GM20431 (cell line): ENCODE data around the gene TEAD1.
"Not testable (repeated sequence)": the region's sequence is repeated elsewhere in the genome, so short reads cannot be mapped to it uniquely, and the experiment has no call there.

Experiments
- in situ Hi-C: fragments of 300-500 bp; cut with MseI, MboI; formaldehyde crosslinking; loops from one replicate; pipeline ENCODE4 v1.15.0; 2020; ENCODE audit warnings: low sequenced_read_pairs; ENCODE audit not compliant: unreplicated experiment

The TEAD1 gene

GRCh38 chr11:12755510-12756453 lies 81.6 kb downstream of the TEAD1 start:
- in situ Hi-C loops = no loop called here

DNA sequence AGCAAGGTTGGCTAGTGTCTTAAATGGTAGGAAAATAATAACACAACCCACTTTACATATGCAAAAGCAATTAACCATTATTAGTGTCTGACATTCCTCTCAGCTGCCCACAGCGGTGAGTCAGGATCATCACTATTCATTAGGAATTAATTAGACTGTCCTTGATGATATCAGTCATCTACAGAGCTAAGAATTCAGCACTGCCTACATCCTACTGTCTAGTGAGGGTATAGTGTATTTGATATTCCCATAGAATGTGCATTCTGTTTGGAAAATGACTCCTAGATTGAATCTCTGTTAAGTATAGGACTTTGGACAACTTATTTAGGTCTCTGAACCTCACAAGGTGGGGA lies 82.2 kb downstream of the TEAD1 start:
- in situ Hi-C loops = no loop called here

GRCh38 chr11:12756867-12757266 lies 82.6 kb downstream of the TEAD1 start:
- in situ Hi-C loops = no loop called here

DNA sequence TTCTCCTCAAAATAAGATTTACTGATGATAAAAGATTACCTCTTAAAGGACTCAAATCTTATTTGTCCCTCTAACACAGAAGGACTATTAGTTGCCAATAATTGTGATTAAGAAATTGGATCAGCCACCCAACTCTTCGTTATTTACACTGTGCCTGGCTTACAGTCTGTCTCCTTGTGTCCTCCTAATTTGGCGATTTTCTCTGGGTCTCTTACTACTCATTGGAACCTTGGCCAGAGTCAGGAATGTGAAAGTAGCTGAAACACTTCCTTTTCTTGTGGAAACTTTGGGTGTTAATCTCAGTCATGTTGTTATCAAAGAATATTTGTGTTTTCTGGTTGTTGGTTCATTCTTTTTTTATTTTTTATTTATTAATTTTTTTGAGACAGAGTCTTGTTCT lies 83.2 kb downstream of the TEAD1 start:
- in situ Hi-C loops = no loop called here

DNA sequence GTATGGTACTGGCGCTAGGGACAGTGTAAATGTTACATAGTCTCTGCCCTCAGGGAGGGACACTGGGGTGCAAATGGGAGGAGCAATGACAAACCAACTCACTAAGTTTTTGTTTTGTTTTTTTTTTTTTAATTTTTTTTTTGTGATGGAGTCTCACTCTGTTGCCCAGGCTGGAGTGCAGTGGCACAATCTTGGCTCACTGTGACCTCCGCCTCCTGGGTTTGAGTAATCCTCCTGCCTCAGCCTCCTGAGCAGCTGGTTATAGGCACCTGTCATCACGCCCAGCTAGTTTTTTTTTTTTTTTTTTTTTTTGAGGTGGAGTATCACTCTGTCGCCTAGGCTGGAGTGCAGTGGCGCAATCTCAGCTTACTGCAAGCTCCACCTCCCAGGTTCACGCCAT lies 83.9 kb downstream of the TEAD1 start:
- in situ Hi-C loops = not testable (repeated sequence)

GRCh38 chr11:12761029-12761428 lies 86.8 kb downstream of the TEAD1 start:
- in situ Hi-C loops = no loop called here

- in situ Hi-C loops = no loop called here
Observed at GRCh38 chr11:12762278-12762677, 88.1 kb downstream of the TEAD1 start.

GRCh38 chr11:12762696-12763324 lies 88.6 kb downstream of the TEAD1 start:
- in situ Hi-C loops = no loop called here

- in situ Hi-C loops = no loop called here
Observed at GRCh38 chr11:12764187-12764914, 90.1 kb downstream of the TEAD1 start.

GRCh38 chr11:12765428-12765827 lies 91.2 kb downstream of the TEAD1 start:
- in situ Hi-C loops = no loop called here

- in situ Hi-C loops = no loop called here
Observed at GRCh38 chr11:12767027-12767426, 92.8 kb downstream of the TEAD1 start.

- in situ Hi-C loops = no loop called here
Observed at GRCh38 chr11:12767577-12767976, 93.4 kb downstream of the TEAD1 start.

GRCh38 chr11:12768726-12769673 lies 94.8 kb downstream of the TEAD1 start:
- in situ Hi-C loops = no loop called here

DNA sequence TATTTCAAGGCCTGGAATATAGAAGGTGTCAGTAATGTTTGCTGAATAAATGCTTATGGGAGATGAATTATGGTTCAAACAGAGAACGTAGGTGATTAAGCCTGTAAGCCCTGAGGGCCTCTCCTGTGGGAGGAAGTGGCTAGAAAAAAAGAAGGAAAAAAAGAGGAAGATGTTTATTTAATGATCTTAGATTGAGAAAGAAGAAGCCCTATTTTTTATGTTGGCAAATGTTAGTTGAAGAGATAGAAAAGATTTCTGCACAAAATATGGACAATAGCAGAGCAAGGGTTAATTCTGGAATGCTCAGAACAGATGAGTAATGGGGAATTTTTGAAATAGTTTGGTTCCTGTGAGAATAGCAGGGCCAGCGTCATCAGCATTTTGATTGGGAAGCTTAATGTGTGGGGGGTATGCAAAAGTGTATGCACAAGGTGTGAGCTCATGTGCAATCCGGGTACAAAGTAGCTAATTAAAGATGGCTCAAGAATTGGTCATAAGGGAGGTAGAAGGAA lies 95.7 kb downstream of the TEAD1 start:
- in situ Hi-C loops = no loop called here

GRCh38 chr11:12770435-12770834 lies 96.2 kb downstream of the TEAD1 start:
- in situ Hi-C loops = no loop called here

- in situ Hi-C loops = no loop called here
Observed at GRCh38 chr11:12770966-12771597, 96.9 kb downstream of the TEAD1 start.

GRCh38 chr11:12771875-12772274 lies 97.7 kb downstream of the TEAD1 start:
- in situ Hi-C loops = no loop called here

DNA sequence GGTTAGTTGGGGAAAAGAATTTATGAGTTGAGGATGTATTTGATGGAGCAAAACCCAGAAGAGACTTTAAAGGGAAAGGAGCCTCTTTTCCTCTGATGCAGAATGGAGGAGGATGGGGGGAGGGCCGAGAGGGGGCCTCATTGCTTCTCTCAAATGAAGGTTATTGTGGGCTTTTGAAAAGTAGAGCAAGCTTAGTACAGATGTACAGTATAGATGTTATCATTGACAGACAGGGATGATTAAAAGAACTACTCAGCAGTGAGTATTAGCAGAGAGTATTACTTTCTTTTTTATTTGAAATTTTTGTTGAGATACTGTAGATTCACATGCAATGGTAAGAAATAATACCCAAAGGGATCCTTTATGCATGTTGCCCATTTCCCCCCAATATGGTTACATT lies 98.1 kb downstream of the TEAD1 start:
- in situ Hi-C loops = no loop called here

GRCh38 chr11:12773591-12773990 lies 99.4 kb downstream of the TEAD1 start:
- in situ Hi-C loops = no loop called here
